IPS-18c (cell line): Measurements from ENCODE around the gene WIZ.

Source experiments
- H3K4me3 ChIP-seq: 2 replicates; pipeline ENCODE4 v1.7.0; 2013; ENCODE audit warnings: low read depth, mild to moderate bottlenecking, low read length, moderate library complexity; ENCODE audit not compliant: insufficient read depth
- H3K9me3 ChIP-seq: one replicate; pipeline ENCODE4 v1.6.1; 2013; ENCODE audit warnings: mild to moderate bottlenecking, low read length, moderate library complexity; ENCODE audit not compliant: control insufficient read depth, insufficient read depth

The WIZ gene

DNA sequence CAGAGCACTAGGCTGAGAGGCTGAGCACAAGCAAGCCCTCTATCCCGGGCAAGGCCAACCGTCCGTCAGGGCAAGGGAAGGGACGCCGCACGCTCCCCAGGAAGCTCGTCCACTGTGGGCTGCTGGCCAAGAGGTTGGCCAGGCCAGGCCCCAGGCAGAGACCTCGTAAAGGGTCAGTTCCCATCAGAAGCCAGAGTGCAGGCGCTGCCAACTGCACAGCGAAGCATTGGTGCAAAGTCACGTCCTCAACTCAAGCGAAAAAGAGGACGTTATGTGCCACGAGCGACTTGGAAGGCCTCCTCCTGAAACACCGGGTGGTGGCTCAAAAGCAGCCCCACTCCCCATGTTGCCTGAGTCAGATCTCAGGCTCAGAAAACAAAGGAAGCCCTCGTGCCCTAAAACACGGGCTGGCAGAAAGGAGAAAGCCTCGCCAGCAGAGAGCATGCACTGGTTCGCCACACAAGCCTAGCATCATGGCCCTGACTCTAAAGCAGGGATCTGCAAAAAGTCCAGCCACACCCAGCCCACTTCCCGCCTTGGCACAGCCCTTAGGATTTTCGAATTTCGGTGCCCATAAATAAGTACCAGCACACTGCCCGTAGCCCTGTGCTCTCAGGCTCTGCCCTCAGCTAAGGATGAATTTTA lies 74.8 kb downstream of the WIZ start:
- H3K4me3 ChIP-seq: no peak overlapping the region
- no peaks in the 10 kb centered on the region for H3K9me3 ChIP-seq

DNA sequence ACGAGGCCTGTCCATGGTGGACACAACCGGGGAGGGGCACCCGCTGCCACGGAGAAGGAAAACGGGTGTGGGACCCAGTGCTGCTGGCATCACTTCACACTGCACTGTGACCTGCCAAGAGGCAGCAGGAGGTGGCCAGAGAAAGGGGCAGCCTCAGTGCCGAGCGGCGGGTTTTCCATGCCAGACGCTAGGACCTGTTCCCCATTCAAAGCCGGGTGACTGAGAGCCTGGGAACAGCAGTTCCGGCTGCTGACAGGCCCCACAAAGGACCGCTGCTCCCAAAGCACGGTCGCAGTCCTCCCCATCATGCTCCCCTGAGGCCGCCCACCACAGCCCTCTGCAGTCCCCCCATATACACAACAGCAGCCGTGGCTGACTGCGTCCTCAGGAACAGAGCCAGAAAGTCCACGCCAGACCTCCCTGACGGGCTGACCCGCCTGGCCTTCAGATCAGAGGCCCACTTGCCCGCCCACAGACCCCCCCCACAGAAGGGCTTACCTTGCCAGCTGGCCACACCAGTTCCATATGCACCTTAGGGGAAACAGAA lies 75.6 kb downstream of the WIZ start:
- Histone ChIP-seq H3K9me3 (no peaks in the 10 kb centered on the region), H3K4me3 (no peak overlapping the region)

DNA sequence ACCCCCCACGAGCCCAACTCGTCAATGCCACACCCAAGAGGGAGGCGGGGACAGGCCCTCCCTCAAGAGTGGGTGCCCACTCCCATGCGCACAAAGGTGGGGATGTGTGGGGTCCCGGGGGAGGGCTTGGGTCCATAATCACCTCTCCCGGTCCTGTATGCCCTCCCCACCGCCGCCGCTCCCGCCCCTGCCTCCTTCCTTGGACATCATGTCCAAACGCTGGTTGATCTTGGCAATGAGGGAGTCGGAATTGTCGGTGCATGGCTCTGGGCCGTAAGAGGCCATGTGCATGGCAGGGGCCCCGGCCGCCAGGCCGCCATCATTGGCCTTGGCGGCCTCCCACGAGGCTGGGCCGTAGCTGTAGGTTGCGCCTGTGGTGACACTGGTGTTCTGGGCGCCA lies 76.1 kb downstream of the WIZ start:
- Histone ChIP-seq H3K9me3 (no peaks in the 10 kb centered on the region), H3K4me3 (no peak overlapping the region)

- no peak overlapping the region for H3K4me3 ChIP-seq
These were observed 76.9 kb downstream of the WIZ start for GRCh38 chr19:15372891-15373301.

GRCh38 chr19:15372470-15372869 lies 77.3 kb downstream of the WIZ start:
- Histone ChIP-seq H3K4me3 (no peak overlapping the region), H3K9me3 (no peaks in the 10 kb centered on the region)

More at GRCh38 chr19:15372891-15373301, 76.9 kb downstream of the WIZ start:
- H3K9me3 ChIP-seq: no peaks in the 10 kb centered on the region

DNA sequence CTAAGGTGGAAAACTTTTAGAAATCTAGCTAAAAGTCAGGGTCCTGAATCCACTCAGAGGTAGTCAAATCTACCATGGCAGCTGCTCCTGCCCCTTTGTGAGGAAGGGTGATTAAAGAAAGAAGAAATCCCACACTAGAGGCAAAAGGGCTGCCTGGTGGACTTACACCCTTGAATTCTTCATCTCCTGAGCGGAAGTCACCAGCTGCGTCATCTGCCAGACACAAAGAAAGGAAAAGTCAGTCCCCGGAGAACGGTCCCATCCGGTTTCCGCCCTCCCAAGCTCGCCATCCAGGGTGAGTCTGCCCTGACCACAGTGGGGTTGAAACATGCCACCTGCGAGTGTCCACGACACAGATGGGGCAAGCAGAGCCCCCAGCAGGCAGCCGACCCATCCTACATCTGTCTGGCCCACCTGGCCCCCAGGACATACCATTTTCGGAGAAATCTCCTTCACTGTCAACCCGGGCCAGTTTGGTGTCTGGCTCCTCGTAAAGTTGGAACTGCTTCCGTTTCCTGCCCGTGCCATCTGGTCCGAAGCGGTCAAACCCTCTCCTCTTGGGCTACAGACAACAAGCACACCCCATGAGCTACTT lies 77.9 kb downstream of the WIZ start:
- Histone ChIP-seq H3K9me3 (no peaks in the 10 kb centered on the region), H3K4me3 (no peak overlapping the region)

DNA sequence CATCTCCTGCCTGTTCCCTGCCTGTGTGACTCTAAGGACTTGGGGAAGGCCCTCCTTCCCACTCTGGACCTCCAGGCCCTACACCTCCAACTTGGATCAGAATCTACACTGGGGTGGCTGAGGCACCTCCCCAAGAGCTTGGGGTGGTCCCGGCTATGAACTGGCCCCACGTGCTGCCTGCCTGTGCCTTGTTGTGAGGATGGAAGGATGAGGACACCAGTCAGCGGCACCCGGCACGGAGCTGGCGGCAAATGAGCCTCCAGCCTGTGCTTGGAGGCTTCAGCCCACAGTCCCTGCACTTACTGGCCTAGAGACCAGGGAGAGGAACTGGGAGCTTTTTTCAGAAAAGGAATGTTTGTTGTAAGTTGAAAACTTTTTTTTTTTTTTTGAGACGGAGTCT lies 78.6 kb downstream of the WIZ start:
- Histone ChIP-seq H3K4me3 (no peak overlapping the region), H3K9me3 (peaks cover 2% of the 10 kb centered on the region)
